SK-N-MC (cell line): ENCODE data around the gene PLS1.

Experiments used
- EZH2 ChIP-seq: fragments of 200-600 bp; sonication (generic); IDR thresholded peaks from one replicate; pipeline ENCODE4 v1.6.1; 2017; ENCODE audit warnings: antibody characterized with exemption
- FOXP2 ChIP-seq: optimal IDR thresholded peaks from 2 replicates; pipeline ENCODE3; 2011; ENCODE audit warnings: mild to moderate bottlenecking, moderate library complexity; ENCODE audit not compliant: insufficient read depth; ENCODE audit errors: extremely low read length, control extremely low read depth
- POLR2AphosphoS5 ChIP-seq: IDR thresholded peaks from 2 replicates; pipeline ENCODE4 v1.6.1; 2012; ENCODE audit warnings: mild to moderate bottlenecking, low read depth, low read length, borderline replicate concordance

DNA sequence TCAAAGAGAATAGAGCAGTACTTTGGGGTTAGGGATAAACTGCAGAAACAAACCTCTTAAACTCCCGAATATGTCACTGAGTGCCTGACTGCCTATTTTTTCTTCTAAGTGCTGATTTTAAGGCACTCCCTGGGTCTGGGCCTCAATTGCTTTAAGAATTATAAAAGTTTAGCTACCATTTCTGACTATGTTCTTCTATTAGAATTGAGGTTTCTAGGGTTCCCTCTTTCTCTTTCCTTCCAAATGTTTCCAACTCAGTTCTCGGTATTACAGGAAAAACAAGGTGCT, 28.9 kb downstream of the PLS1 start:
- TF ChIP-seq EZH2: no peak
- TF ChIP-seq POLR2AphosphoS5: no peak
- no peak for TF ChIP-seq FOXP2
